ENCODE results near the gene XPO1. TPM values are rescaled to one million over a fixed set of nuclear protein-coding genes. Genes with fewer than 3 reads are reported as not detected.

XPO1 gene
- total RNA-seq, 5 donors from 2014 or later (not counting 1 experiment from before 2014, with no cell fraction given) = 116 to 142 (median 130) TPM

- no peak overlapping the region for H3K4me3 Mint-ChIP-seq
- no peaks in the 10 kb centered on the region for H3K36me3 Mint-ChIP-seq
- Histone ChIP-seq H3K36me3 (ENCODE audit: control insufficient read depth in 2 of 2, extremely low read depth in 1 of 2, insufficient read depth in 1 of 2, low read length in 1 of 2) (no peaks in the 10 kb centered on the region), H3K27ac (ENCODE audit: low read length) (no peak overlapping the region), H3K4me1 (ENCODE audit: control insufficient read depth in 1 of 2, extremely low read depth in 1 of 2, insufficient read depth in 2 of 2, low read length in 2 of 2) (peaks cover 0 to 2% of the 10 kb centered on the region in 2 experiments), H3K27me3 (replicated peaks in 1 of 2; ENCODE audit: control insufficient read depth in 2 of 2, extremely low read depth in 1 of 2, insufficient read depth in 2 of 2, low read length in 1 of 2) (no peaks in the 10 kb centered on the region), H3K4me3 (ENCODE audit: control insufficient read depth in 1 of 2, extremely low read depth in 1 of 2, low read length in 1 of 2) (no peak overlapping the region), H3K9me3 (no peaks in the 10 kb centered on the region)
- H3K4me1 Mint-ChIP-seq = peaks cover 0 to 6% (median 4%) of the 10 kb centered on the region in 3 donors
- no peaks in the 10 kb centered on the region for H3K9me3 Mint-ChIP-seq
- ATAC-seq (replicated peaks in 1 of 4) (no peak), DNase-seq (no peak)
- no CpG with 5 or more reads among the region's 1 CpG for WGBS (ENCODE audit: insufficient coverage)
- no peaks in the 10 kb centered on the region for H3K27me3 Mint-ChIP-seq
- no peak overlapping the region for H3K27ac Mint-ChIP-seq
- ChIA-PET POLR2A (interaction anchor here in 1 of 2 donors (0.5 to 0.7 kb wide), 2 partner anchors 85 to 169 kb away, joined by 3 to 5 read pairs; no protein-coding TSS in a partner anchor), CTCF (no interaction called here)
Measured at GRCh38 chr2:61581716-61582115, 43.6 kb upstream of the XPO1 start.

GRCh38 chr2:61575447-61575859 is 37.3 kb upstream of the XPO1 start:
- WGBS (ENCODE audit: insufficient coverage) = 14% methylated on average over 1 of the region's 3 CpGs
- Mint-ChIP-seq H3K27ac (peak overlapping the region; percentile 68), H3K4me3 (peak overlapping the region in 1 of 3 donors; percentile 16), H3K27me3 (no peaks in the 10 kb centered on the region), H3K36me3 (no peaks in the 10 kb centered on the region), H3K9me3 (no peaks in the 10 kb centered on the region), H3K4me1 (peaks cover 11 to 12% (median 11%) of the 10 kb centered on the region in 3 donors)
- H3K4me1 ChIP-seq (ENCODE audit: control insufficient read depth in 1 of 2, extremely low read depth in 1 of 2, insufficient read depth in 2 of 2, low read length in 2 of 2) = peaks cover 2 to 3% of the 10 kb centered on the region in 2 experiments
- H3K9me3 ChIP-seq = no peaks in the 10 kb centered on the region
- CTCF ChIA-PET = no interaction called here
- no peak overlapping the region for H3K4me3 ChIP-seq (ENCODE audit: control insufficient read depth in 1 of 2, extremely low read depth in 1 of 2, low read length in 1 of 2)
- POLR2A ChIA-PET = interaction anchor here in 1 of 2 donors (0.6 kb wide), 1 partner anchor 559 kb away, joined by 3 read pairs; no protein-coding TSS in a partner anchor
- H3K36me3 ChIP-seq (ENCODE audit: control insufficient read depth in 2 of 2, extremely low read depth in 1 of 2, insufficient read depth in 1 of 2, low read length in 1 of 2) = no peaks in the 10 kb centered on the region
- DNase-seq (peak in 2 of 35 experiments; percentile 0 to 4), ATAC-seq (replicated peaks in 1 of 4) (peak in 2 of 4 experiments; percentile 48 to 61)
- no peak overlapping the region for H3K27ac ChIP-seq (ENCODE audit: low read length)
- H3K27me3 ChIP-seq (replicated peaks in 1 of 2; ENCODE audit: control insufficient read depth in 2 of 2, extremely low read depth in 1 of 2, insufficient read depth in 2 of 2, low read length in 1 of 2) = no peaks in the 10 kb centered on the region

- Histone ChIP-seq H3K4me3 (ENCODE audit: control insufficient read depth in 1 of 2, extremely low read depth in 1 of 2, low read length in 1 of 2) (no peak overlapping the region), H3K36me3 (ENCODE audit: control insufficient read depth in 2 of 2, extremely low read depth in 1 of 2, insufficient read depth in 1 of 2, low read length in 1 of 2) (no peaks in the 10 kb centered on the region), H3K4me1 (ENCODE audit: control insufficient read depth in 1 of 2, extremely low read depth in 1 of 2, insufficient read depth in 2 of 2, low read length in 2 of 2) (no peaks in the 10 kb centered on the region), H3K27me3 (replicated peaks in 1 of 2; ENCODE audit: control insufficient read depth in 2 of 2, extremely low read depth in 1 of 2, insufficient read depth in 2 of 2, low read length in 1 of 2) (peaks cover 0 to 3% of the 10 kb centered on the region in 2 experiments), H3K9me3 (no peaks in the 10 kb centered on the region), H3K27ac (ENCODE audit: low read length) (no peak overlapping the region)
- no peak overlapping the region for H3K27ac Mint-ChIP-seq
- ATAC-seq (replicated peaks in 1 of 4) (no peak), DNase-seq (no peak)
- H3K4me3 Mint-ChIP-seq = no peak overlapping the region
- H3K4me1 Mint-ChIP-seq = no peaks in the 10 kb centered on the region
- H3K27me3 Mint-ChIP-seq = no peaks in the 10 kb centered on the region
- WGBS (ENCODE audit: insufficient coverage) = 93% methylated on average over 3 of the region's 7 CpGs
- CTCF ChIA-PET = interaction anchor here in 1 of 2 donors (1.0 kb wide), 1 partner anchor 11 kb away, joined by 3 read pairs; no protein-coding TSS in a partner anchor
- POLR2A ChIA-PET = no interaction called here
- H3K36me3 Mint-ChIP-seq = no peaks in the 10 kb centered on the region
- no peaks in the 10 kb centered on the region for H3K9me3 Mint-ChIP-seq
Measured at GRCh38 chr2:61566566-61566965, 28.4 kb upstream of the XPO1 start.

GRCh38 chr2:61562615-61563014 is 24.5 kb upstream of the XPO1 start:
- Histone ChIP-seq H3K4me1 (ENCODE audit: control insufficient read depth in 1 of 2, extremely low read depth in 1 of 2, insufficient read depth in 2 of 2, low read length in 2 of 2) (no peaks in the 10 kb centered on the region), H3K36me3 (ENCODE audit: control insufficient read depth in 2 of 2, extremely low read depth in 1 of 2, insufficient read depth in 1 of 2, low read length in 1 of 2) (no peaks in the 10 kb centered on the region), H3K27ac (ENCODE audit: low read length) (no peak overlapping the region), H3K9me3 (no peaks in the 10 kb centered on the region), H3K4me3 (ENCODE audit: control insufficient read depth in 1 of 2, extremely low read depth in 1 of 2, low read length in 1 of 2) (no peak overlapping the region), H3K27me3 (replicated peaks in 1 of 2; ENCODE audit: control insufficient read depth in 2 of 2, extremely low read depth in 1 of 2, insufficient read depth in 2 of 2, low read length in 1 of 2) (peaks cover 0 to 3% of the 10 kb centered on the region in 2 experiments)
- DNase-seq (no peak), ATAC-seq (replicated peaks in 1 of 4) (no peak)
- Mint-ChIP-seq H3K27ac (no peak overlapping the region), H3K4me3 (no peak overlapping the region), H3K36me3 (no peaks in the 10 kb centered on the region), H3K27me3 (no peaks in the 10 kb centered on the region), H3K9me3 (no peaks in the 10 kb centered on the region), H3K4me1 (no peaks in the 10 kb centered on the region)
- CTCF ChIA-PET = interaction anchor here in 1 of 2 donors (0.8 kb wide), 1 partner anchor 10 kb away, joined by 4 read pairs; no protein-coding TSS in a partner anchor
- POLR2A ChIA-PET = no interaction called here
- WGBS (ENCODE audit: insufficient coverage) = 100% methylated on average over 1 of the region's 2 CpGs

GRCh38 chr2:61558160-61558559 is 20.0 kb upstream of the XPO1 start:
- WGBS (ENCODE audit: insufficient coverage) = 80% methylated on average over 2 of the region's 5 CpGs
- no peaks in the 10 kb centered on the region for H3K27me3 Mint-ChIP-seq
- H3K27me3 ChIP-seq (replicated peaks in 1 of 2; ENCODE audit: control insufficient read depth in 2 of 2, extremely low read depth in 1 of 2, insufficient read depth in 2 of 2, low read length in 1 of 2) = peaks cover 0 to 2% of the 10 kb centered on the region in 2 experiments
- ATAC-seq (replicated peaks in 1 of 4) (no peak), DNase-seq (no peak)
- no peaks in the 10 kb centered on the region for H3K9me3 Mint-ChIP-seq
- H3K27ac ChIP-seq (ENCODE audit: low read length) = no peak overlapping the region
- H3K36me3 Mint-ChIP-seq = no peaks in the 10 kb centered on the region
- H3K4me1 Mint-ChIP-seq = no peaks in the 10 kb centered on the region
- H3K4me1 ChIP-seq (ENCODE audit: control insufficient read depth in 1 of 2, extremely low read depth in 1 of 2, insufficient read depth in 2 of 2, low read length in 2 of 2) = no peaks in the 10 kb centered on the region
- H3K4me3 ChIP-seq (ENCODE audit: control insufficient read depth in 1 of 2, extremely low read depth in 1 of 2, low read length in 1 of 2) = no peak overlapping the region
- no peaks in the 10 kb centered on the region for H3K9me3 ChIP-seq
- ChIA-PET POLR2A (no interaction called here), CTCF (interaction anchor here in 1 of 2 donors (0.7 kb wide), 1 partner anchor 815 kb away, joined by 3 read pairs; no protein-coding TSS in a partner anchor)
- H3K36me3 ChIP-seq (ENCODE audit: control insufficient read depth in 2 of 2, extremely low read depth in 1 of 2, insufficient read depth in 1 of 2, low read length in 1 of 2) = no peaks in the 10 kb centered on the region
- H3K4me3 Mint-ChIP-seq = no peak overlapping the region
- no peak overlapping the region for H3K27ac Mint-ChIP-seq

- Mint-ChIP-seq H3K4me3 (no peak overlapping the region), H3K27me3 (no peaks in the 10 kb centered on the region), H3K4me1 (no peaks in the 10 kb centered on the region), H3K27ac (no peak overlapping the region), H3K36me3 (no peaks in the 10 kb centered on the region), H3K9me3 (no peaks in the 10 kb centered on the region)
- Histone ChIP-seq H3K4me3 (ENCODE audit: control insufficient read depth in 1 of 2, extremely low read depth in 1 of 2, low read length in 1 of 2) (no peak overlapping the region), H3K9me3 (no peaks in the 10 kb centered on the region), H3K27me3 (replicated peaks in 1 of 2; ENCODE audit: control insufficient read depth in 2 of 2, extremely low read depth in 1 of 2, insufficient read depth in 2 of 2, low read length in 1 of 2) (peaks cover 0 to 2% of the 10 kb centered on the region in 2 experiments), H3K4me1 (ENCODE audit: control insufficient read depth in 1 of 2, extremely low read depth in 1 of 2, insufficient read depth in 2 of 2, low read length in 2 of 2) (no peaks in the 10 kb centered on the region), H3K27ac (ENCODE audit: low read length) (no peak overlapping the region), H3K36me3 (ENCODE audit: control insufficient read depth in 2 of 2, extremely low read depth in 1 of 2, insufficient read depth in 1 of 2, low read length in 1 of 2) (no peaks in the 10 kb centered on the region)
- 80% methylated on average over 1 of the region's 6 CpGs for WGBS (ENCODE audit: insufficient coverage)
- no peak for DNase-seq
- POLR2A ChIA-PET = no interaction called here
- CTCF ChIA-PET = no interaction called here
- ATAC-seq (replicated peaks in 1 of 4) = no peak
Measured at GRCh38 chr2:61557381-61557780, 19.2 kb upstream of the XPO1 start.
